NCI-H146 treated with DMSO at 0.1 percent for 48 hours (cell line): ENCODE results near the gene SIRT3.
"Not testable (repeated sequence)": the region's sequence is repeated elsewhere in the genome, so short reads cannot be mapped to it uniquely, and the experiment has no call there.

Source experiments
- DNase-seq: peaks from one replicate; lab custom pipeline; 2025; ENCODE audit not compliant: unreplicated experiment; lab: John Stamatoyannopoulos, UW

The SIRT3 gene

DNA sequence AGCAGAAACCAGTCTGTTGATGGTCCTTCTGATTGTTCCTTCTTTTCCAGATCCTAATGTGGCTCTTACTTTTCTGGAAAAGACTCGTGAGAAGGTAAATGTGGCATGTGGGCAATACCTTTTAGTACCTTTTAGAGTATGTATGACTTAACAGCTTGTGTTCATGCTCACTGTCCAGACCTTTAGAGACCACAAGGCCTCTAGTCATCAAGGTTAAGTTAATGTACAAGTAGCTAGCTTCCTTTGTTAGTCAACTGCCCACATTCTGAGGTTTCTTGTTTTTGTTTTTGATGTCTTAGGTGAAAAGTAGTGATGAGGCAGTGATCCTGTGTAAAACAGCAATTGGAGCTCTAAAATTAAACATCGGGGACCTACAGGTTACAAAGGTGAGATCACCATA is 8.2 kb upstream of the SIRT3 start:
- DNase-seq: no peak

DNA sequence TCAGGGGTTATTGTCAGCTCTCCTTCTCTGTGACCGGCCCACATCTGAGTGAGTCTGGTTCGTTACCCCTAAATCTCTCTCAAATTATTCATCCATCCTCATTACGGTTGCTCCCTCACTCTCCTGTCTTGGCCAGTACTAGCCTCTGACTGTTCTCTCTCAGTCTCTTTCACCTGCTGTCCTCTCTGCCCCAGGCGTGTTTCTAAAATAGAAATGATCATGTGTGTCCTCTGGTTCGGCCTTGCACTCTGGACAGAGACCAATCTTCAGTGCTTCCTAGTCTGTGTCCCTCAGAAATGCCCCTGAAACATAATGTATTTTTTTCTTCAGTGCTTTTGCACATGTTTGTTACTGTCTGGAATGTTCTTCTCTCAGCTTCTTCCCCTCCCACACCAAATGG is 5.5 kb upstream of the SIRT3 start:
- DNase-seq: no peak

- no peak for DNase-seq
These were observed 4.2 kb upstream of the SIRT3 start for GRCh38 chr11:240315-240714.

DNA sequence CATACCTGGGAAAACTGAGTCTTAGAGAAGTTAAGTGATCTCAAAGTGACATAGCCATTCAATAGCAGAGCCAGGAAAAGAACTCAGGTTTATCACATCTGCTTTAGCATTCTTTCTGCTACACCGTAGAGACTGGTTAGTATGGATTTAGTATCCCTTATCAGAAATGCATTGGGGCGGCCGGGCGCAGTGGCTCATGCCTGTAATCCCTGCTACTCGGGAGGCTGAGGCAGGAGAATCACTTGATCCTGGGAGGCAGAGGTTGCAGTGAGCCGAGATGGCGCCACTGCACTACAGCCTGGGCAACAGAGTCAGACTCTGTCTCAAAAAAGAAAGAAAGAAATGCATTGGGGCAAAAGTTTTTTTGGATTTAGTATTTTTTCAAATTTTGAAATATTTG is 2.2 kb upstream of the SIRT3 start:
- not testable (repeated sequence) for DNase-seq

DNA sequence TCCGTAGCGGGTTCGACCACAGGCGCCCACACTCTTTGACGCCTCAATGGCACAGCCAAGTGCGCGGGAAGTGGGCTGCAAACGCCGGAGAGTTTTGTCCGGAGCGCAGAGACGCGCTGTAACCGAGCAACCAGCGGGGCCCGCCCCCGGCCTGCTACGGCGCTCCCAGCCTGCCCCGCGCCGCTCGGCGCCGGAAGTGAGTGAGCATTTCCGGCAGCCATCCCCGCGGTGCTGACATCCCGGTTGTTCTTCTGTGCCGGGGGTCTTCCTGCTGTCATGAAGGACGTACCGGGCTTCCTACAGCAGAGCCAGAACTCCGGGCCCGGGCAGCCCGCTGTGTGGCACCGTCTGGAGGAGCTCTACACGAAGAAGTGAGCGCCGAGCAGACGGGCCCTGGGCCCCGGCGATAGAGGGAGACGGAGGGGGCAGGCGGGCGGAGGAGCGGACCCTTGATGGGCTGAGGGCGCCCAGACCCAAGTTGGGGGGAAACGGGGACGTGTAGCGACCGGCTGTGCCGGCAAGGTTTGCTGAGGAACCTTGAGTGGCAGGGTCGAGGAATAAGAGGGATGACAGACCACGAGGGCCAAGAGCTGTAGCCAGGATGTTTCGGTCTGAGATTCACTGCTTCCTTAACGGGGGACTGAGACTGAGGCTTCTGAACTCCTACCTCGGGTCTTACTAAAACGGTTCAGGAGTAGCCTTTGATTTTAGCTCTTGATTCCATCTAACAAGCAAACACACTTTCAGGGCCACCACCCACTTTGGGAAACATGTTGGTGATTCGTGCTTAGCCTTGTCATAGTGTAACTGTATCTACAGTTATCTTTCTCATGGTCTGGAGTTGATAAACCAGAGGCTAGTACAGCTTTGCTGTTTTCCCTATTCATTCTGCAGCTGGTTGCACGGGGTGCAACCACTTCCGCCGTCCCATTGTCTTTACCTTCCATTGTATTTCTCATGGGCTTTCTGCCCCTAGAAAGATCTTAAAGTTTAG is 929 bp upstream of the SIRT3 start, which contains the start of gene PSMD13:
TSS of gene PSMD13 (plus strand) at position 203 of the 994 bp plus-strand sequence. CDS start at position 277, 74 bp downstream.
- peak; percentile 60 for DNase-seq

DNA sequence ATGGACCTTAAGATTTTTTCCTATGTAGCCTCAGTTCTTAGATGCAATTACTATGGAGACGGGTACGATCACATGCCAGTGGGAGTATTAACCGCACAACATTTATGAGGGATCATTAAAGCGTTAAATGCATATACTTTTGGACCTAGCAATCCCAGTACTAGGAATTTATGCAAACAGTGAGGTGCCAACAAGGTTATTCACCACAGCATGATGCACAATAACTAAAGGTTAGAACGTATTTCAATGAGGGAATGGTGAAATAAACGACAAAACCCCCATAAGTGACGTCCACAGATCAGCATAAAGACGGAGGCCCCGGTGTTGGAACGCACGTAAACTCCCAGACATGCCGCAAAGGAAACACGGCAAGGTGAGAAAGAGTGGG is 539 bp downstream of the SIRT3 start:
- DNase-seq: peak; percentile 26

DNA sequence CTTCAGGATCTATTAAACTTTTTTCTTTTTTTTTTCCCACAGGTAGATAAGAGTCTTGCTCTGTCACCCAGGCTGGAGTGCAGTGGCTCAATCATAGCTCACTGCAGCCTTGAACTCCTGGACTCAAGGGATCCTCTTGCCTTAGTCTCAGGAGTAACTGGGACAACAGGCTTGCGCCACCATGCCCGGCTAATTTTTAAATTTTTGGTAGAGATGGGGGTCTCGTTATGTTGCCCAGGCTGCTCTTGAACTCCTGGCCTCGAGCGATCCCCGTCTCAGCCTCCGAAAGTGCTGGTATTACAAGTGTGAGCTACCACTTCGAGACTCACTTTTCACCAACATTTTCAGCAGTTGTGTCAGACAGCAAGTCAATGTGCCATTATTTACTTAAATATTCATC is 962 bp downstream of the SIRT3 start:
- no peak for DNase-seq

DNA sequence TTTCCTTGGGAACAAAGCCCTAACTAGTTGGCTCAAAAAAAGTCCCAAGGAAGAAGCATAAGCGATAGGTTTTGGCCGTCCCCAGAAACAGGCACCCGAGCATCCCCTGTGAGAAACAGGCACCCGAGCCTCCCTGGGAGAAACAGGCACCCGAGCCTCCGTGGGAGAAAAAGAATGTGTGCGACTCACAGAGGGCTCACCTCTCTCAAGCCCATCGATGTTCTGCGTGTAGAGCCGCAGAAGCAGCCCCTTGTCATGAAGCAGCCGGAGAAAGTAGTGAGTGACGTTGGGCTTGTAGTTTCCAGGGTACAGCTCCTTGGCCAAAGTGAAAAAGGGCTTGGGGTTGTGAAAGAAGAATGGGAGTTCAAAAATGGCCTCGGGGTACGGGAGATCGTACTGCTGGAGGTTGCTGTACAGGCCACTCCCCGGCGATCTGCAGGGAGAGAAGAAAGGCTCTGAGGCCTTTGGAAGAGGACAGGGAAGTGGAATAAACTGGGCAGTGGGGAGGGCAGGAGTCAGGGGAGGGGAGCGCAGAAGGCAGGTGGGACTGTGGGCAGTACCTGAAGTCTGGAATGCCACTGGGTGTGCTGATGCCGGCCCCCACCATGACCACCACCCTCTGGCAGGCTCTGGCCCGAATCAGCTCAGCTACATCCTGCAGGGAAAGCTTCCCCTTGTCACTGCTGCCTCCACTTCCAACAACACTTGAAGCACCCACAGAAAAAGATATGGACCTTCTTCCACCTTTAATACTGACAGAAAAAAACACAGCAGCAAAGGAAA is 3.2 kb downstream of the SIRT3 start:
- no peak for DNase-seq

- no peak for DNase-seq
These were observed 5.7 kb downstream of the SIRT3 start for GRCh38 chr11:230431-230830.

DNA sequence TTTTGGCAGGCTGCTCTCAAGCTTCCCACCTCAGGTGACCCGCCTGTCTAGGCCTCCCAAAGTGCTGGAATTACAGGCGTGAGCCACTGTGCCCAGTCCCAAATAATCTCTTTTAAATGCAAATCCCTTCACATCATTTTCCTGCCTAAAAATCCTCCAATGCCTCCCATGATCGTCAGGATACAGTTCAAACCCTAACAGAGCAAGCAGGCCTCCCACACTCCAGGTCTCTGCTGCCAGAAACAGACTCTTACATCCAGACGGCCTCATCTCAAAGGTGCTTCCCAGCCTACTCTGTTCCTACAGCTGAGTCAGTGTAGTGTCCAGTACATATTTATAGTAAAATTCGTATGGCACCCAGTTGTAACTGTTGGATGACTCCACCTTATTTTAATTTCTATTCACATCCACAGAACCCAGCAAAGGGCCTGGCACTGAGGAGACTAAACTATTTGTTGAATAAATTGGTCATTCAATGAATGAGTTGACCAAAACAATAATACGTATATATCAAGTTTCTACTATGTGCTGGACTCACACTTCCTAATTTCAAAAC is 8.2 kb downstream of the SIRT3 start:
- DNase-seq: no peak

GRCh38 chr11:225734-226453 is 10.2 kb downstream of the SIRT3 start:
- DNase-seq: no peak

DNA sequence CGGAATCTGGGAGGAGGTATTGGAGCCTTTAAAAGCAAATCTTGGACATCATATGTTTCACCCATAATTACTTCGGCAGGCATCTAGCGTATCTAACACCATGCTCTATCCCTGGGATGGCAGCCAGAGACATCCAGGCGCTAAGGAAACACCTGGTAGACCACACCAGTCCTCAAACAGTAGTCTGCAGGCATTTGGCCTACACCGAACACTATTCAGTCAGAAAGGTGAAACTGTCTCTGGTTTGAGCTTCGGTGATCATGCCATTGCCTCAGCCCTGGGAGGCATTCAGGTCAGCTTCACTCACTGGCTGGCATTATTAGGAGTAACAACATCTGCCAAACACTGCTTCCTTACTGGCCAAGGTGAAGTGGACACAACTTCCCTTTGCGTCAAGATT is 11.7 kb downstream of the SIRT3 start:
- DNase-seq: no peak

- no peak for DNase-seq
These were observed 12.3 kb downstream of the SIRT3 start for GRCh38 chr11:223884-224283.

- no peak for DNase-seq
These were observed 12.9 kb downstream of the SIRT3 start for GRCh38 chr11:223026-223789.

GRCh38 chr11:221998-222789 is 13.9 kb downstream of the SIRT3 start:
- no peak for DNase-seq

- DNase-seq: no peak
These were observed 14.6 kb downstream of the SIRT3 start for GRCh38 chr11:221539-221938.

- not testable (repeated sequence) for DNase-seq
These were observed 15.4 kb downstream of the SIRT3 start for GRCh38 chr11:220641-221215.

DNA sequence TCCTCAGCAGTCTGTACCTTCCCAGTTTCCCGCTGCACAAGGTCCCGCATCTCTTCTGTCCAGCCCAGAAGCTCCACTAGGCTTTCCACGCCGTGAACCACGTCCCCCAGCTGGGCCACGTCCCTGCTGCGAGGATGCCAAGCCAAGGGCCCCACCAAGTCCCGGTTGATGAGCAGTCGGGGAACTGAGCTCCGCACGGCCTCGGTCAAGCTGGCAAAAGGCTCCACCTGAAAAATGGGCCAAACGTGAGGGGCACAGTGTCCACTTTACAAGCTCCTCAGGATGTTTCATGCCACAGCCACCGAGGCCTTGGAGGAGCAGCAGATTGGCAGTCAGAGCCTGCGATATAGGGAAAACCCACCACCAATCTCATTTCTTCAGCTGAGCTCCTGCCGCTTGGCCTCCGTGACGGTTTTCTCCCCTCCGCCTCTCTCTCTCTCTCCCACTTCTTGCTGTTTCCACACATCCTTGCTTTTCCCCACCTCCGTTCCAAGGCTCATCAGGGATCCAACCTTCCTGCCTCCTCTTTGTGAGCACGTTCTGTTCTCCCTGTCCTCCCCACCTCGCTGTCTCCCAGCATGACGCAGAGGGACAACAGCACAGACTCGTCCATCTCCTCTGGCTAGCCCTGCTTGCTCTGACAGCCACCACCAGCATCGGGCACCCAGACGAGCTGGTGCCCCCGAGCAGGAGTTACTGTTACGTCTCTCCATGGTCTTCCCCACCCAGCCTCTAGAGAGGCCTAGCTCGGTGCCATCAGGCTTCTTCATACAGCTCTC is 17.1 kb downstream of the SIRT3 start:
- no peak for DNase-seq
